HG02870 (cell line): ENCODE data around the gene ANAPC2.
"Not testable (repeated sequence)": the region's sequence is repeated elsewhere in the genome, so short reads cannot be mapped to it uniquely, and the experiment has no call there.

Experiments used
- ATAC-seq: cut with Tn5 transposase; IDR thresholded peaks from one replicate; pipeline ENCODE4 v1.9.1; 2021; ENCODE audit warnings: mild to moderate bottlenecking, moderate library complexity; ENCODE audit not compliant: unreplicated experiment

The ANAPC2 gene

GRCh38 chr9:137148242-137148641, 40.1 kb downstream of the ANAPC2 start:
- no peak for ATAC-seq

DNA sequence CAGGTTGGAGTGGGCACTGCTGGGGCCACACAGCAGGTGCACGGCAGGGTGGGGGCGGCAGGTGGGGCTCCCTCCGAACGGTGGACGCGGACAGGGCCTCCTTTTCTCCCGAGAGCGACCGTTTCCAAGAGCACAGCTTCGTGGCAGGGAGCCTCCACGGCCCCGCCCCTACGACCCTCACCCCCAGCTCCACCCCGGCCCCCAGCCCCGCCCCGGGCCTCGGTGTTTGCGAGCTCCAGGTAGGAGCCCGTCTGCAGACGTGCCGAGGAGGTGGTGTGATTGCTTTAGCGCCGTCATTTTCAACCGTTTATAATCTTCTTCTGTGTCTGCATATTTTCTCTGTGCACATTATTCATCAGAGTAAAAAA, 40.6 kb downstream of the ANAPC2 start:
- no peak for ATAC-seq

DNA sequence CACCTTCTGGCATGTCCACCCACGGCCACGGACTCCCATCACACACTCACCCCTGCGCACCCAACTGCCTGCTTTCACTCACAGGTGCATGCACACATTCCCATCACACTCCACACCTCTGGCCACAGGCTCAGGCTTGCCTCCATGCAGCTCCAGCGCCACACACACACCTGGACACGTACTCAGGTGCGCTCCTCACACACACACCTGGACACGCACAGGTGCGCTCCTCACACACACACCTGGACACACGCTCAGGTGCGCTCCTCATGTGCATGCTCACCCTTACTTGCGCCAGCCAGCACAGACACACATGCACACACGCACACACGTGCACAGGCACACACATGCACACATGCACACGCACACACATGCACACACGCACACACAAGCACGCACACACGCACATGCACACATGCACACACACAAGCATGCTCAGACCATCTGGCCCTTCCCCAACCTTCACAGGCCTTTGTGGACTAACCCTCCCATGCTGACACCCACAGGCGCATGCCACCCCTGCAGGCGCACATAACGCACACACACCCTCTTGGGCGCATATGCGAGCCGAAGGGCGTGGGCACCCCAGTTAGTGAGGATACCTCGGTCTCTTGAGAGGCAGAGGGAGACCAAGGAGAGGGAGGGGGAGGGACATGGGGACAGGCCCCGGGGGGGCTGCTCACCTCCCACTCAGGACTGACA, 41.1 kb downstream of the ANAPC2 start:
- no peak for ATAC-seq

DNA sequence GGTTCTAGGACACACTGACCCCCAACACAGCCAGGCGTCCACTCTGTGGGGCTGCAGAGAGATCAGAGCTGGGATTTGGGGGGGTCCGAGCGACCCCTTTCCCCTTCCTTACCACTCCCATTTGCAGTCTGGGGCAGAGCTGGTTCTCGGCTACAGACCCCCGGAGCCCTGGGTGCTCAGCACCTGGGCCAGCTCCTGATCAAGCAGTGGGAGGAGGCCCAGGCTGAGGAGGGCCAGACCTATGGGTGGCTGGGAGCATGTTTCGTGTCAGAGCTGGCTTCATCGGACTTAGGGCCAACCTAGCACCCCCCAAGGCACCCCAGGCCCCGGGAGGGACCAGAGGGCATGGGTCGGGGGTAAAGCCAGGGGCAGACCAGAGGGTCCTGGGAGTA, 41.8 kb downstream of the ANAPC2 start:
- no peak for ATAC-seq

- no peak for ATAC-seq
These were observed 42.4 kb downstream of the ANAPC2 start for GRCh38 chr9:137145731-137146526.

DNA sequence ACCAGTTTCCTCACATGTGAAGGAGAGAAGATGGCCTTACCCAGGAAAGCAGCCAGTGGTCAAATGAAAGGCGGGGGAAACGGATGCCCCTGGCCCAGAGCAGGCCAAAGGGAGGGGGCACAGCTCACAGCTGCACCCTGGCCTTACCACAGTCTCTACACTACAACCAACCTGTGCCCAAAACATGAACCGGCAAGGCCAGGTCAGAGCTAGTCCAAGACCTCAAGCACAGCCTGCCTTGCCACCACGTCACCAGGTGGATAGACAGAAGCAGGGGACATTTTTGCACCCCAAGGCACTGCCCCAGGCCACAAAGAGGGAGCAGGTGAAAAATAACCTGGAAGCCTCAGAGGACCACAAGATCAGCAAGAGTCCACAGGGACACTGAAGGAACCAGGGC, 44.9 kb downstream of the ANAPC2 start:
- no peak for ATAC-seq

GRCh38 chr9:137141976-137142936, 46.1 kb downstream of the ANAPC2 start:
- ATAC-seq: no peak

DNA sequence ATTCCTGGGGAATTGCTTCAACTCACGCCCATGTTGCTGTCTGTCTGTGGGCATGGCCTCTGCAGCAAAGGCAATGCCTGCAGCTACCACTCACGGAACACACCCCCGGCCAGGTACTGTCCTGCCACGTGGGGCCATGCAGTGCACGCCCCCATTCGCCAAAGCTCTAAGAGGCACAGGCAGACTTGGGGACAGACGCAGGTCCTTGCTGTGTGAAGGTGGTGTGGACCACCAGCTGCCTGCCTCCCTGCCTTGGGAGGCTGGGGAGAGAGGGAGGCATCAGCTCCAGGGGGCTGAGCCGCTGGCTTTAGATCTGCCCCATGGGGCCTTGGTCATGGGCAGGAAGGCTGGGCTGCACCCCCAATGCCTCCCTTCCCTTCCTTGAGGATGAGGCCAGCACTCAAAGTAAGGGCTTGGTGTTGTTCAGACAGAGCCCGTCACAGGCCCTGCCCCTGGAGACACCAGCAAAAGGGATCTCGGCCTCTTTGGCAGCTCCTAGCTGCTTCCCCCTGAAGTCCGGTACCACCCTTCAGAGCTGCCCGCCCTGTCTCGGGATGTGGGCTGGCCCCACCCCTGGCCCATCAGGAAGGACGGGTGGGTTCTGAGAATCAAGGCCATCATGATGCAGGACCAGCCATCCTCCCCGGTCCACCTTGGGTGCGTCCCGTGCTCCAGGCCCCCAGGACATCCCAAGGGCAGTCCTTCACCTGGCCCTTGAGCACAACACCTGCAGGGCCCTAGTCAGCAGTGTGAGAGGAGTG, 47.1 kb downstream of the ANAPC2 start:
- no peak for ATAC-seq

DNA sequence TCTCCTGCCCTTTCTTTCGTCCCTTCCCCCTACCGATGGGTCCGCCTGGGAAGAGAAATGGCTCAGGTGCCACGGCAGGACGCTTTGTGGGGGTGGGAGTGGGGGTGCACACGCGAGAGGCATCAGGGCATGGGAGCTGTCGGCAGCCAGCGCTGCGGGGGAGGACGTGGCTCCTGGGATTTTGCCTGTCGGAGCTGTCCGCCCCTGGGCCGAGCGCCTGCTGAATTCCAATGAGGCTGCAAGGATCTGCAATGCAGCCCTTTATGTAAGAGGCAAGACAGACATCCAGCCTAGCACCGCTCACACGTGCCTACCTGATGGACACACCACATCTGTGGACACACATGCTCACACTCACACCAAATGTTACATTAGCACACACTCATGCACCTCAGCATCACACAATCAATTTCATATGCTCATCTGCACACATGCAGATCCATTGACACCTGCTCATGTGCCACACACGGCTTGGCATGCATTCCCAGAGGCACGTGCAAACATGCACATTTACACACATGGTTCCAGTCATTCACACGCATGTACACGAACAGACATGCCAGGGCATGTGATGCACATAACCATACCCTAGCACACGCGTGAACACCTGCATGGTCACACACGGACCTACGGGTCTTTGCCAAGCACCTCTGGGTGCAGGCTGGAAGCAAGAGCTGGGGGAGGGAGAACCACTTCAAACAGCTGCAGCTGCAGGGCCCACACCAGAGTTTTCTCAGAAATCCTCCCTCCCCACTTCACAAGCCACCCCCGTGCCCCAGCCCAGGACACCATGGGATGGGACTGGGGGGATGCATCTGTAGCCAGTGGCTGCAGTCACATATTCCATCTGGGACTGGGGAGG, 48.0 kb downstream of the ANAPC2 start:
- no peak for ATAC-seq

DNA sequence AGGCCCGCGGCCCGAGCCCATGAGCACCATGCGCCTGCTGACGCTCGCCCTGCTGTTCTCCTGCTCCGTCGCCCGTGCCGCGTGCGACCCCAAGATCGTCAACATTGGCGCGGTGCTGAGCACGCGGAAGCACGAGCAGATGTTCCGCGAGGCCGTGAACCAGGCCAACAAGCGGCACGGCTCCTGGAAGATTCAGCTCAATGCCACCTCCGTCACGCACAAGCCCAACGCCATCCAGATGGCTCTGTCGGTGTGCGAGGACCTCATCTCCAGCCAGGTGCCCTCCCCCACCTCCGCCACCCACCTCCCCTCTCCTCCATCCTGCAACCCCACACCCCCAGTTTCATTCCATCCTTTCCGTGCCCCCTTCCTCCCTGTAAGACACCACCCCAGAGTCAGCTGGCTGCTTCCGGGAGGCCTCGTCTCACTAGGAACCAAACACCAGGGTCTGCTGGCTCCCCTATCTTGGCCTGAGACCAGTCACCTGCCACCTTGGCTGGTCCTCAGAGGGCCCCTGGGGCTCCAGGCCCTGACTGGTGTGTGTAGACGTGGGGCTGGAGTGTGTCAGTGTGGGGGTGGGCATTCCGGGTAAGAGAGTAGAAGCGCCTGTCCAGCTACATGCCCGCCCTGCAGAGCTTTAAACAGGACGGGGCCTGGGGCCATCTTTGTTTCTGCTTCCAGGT, 48.8 kb downstream of the ANAPC2 start:
- ATAC-seq: no peak

DNA sequence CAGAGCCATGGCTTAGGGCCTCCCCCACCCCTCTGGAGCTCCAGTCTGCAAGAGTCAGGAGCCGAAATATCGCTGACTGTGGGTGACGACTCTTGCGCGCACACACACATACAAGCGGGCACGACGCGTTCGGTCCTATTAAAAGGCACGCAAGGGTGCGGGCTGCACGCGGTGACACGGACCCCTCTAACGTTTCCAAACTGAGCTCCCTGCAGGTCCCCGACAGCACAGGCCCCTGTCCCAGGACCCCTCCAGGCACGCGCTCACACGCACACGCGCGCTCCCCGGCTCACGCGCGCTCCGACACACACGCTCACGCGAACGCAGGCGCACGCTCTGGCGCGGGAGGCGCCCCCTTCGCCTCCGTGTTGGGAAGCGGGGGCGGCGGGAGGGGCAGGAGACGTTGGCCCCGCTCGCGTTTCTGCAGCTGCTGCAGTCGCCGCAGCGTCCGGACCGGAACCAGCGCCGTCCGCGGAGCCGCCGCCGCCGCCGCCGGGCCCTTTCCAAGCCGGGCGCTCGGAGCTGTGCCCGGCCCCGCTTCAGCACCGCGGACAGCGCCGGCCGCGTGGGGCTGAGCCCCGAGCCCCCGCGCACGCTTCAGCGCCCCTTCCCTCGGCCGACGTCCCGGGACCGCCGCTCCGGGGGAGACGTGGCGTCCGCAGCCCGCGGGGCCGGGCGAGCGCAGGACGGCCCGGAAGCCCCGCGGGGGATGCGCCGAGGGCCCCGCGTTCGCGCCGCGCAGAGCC, 49.5 kb downstream of the ANAPC2 start, which contains the start of gene GRIN1:
Gene GRIN1 (plus strand): TSS at position 433 of the 746 bp plus-strand sequence. CDS start 333 bp downstream, outside the sequence.
- no peak for ATAC-seq

- ATAC-seq: no peak
These were observed 50.2 kb downstream of the ANAPC2 start for GRCh38 chr9:137138058-137138721.

GRCh38 chr9:137136881-137137607, 51.3 kb downstream of the ANAPC2 start:
- ATAC-seq: no peak

DNA sequence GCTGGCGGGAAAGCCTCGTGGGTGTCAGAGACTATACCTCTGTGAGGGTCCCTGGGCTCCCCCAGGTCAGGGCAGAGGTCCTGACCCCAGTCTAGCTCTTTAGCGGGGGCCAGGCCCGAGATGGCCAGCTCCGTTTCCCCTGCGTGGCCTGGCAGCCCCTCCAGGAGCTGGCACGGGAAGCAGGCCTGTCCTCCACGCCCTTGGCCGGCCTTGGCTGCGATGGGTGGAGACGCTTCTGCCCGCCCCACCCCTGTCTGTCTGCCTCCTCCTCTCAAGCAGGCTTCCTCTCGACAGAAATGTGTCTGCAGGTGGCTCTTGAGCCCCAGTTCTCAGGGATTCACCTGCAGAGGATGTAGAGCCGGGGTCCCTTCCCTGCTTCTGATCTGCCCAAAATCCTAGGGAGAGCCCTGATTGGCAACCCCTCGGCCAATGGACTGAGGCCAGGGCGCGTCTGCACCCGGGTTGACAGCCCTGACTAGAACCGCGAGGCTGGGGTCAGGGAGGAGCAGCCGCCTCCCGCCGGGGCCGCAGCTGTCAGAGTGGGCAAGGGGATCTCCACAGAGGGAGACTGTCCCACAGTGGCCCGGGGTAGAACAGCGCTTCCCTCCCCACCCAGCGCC, 52.0 kb downstream of the ANAPC2 start:
- no peak for ATAC-seq

DNA sequence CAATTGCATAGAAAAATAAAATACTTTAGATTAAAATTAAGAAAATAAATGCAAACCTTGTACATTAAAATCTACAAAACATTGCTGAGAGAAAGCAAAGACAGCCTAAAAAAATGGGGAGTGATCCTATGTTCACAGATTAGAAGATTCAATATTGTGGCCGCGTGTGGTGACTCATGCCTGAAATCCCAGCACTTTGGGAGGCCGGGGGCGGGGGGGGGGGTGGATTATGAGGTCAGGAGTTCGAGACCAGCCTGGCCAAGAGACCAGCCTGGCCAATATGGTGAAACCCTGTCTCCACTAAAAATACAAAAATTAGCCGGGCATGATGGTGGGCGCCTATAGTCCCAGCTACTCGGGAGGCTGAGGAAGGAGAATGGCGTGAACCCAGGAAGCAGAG, 53.2 kb downstream of the ANAPC2 start:
- not testable (repeated sequence) for ATAC-seq

DNA sequence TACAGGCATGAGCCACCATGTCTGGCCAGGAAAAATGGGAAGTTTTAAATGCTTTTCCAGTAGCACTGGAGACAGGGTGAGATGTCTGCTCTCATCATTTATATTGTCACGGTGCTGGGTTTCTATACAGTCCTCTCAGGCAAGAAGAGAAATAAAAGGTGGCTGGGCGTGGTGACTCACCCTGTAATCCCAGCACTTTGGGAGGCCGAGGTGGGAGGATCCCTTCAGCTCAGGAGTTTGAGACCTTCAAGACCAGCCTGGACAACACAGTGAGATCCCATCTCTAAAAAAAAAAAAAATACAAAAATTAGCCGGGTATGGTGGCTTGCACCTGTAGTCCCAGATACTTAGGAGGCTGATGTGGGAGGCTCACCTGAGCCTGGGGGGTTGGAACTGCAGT, 54.2 kb downstream of the ANAPC2 start:
- ATAC-seq: no peak
